GM23248 (cell line): ENCODE results near the gene PHACTR2.

Experiments used
- EZH2 ChIP-seq: fragments of 200-600 bp; sonication (generic); IDR thresholded peaks from 2 replicates; pipeline ENCODE4 v1.6.1; 2018; ENCODE audit warnings: antibody characterized with exemption, mild to moderate bottlenecking; ENCODE audit not compliant: insufficient read depth, poor library complexity, severe bottlenecking
- EZH2phosphoT487 ChIP-seq: fragments of 200-600 bp; sonication (generic); IDR thresholded peaks from 2 replicates; pipeline ENCODE4 v1.6.1; 2018; ENCODE audit warnings: antibody characterized with exemption, moderate library complexity, mild to moderate bottlenecking, low read depth; ENCODE audit not compliant: insufficient read depth

- no peak for TF ChIP-seq EZH2
- no peak for TF ChIP-seq EZH2phosphoT487
Measured at GRCh38 chr6:143692696-143693095, 14.9 kb downstream of the PHACTR2 start.
